Measurements from ENCODE around the gene VAMP4.

- no peak for TF ChIP-seq YY1 (IDR thresholded peaks at IDR 0.05; ENCODE audit: insufficient read depth, insufficient read length)
- no peak for TF ChIP-seq ZNF274 (IDR thresholded peaks at IDR 0.05; ENCODE audit: low read depth, low read length)
- TF ChIP-seq SUZ12 (IDR thresholded peaks at IDR 0.05; ENCODE audit: extremely low read depth, insufficient read depth, insufficient read length), result no peak
Measured at GRCh38 chr1:171683870-171684269, 58.0 kb downstream of the VAMP4 start.
